Osteocyte (in vitro differentiated cells): ENCODE measurements around the gene KIAA1217. TPM values are rescaled to one million over a fixed set of nuclear protein-coding genes. Genes with fewer than 3 reads are reported as not detected.

Source experiments
- DNase-seq: peaks from one replicate; pipeline ENCODE4 v3.0.0; 2021; ENCODE audit warnings: mixed read lengths; ENCODE audit not compliant: unreplicated experiment; ENCODE audit errors: extremely low spot score
- H3K27ac Mint-ChIP-seq: one replicate; pipeline ENCODE4 v1.8.0; 2021; ENCODE audit warnings: mild to moderate bottlenecking, mixed read lengths; ENCODE audit not compliant: unreplicated experiment
- H3K27me3 Mint-ChIP-seq: one replicate; pipeline ENCODE4 v1.8.0; 2021; ENCODE audit warnings: mixed read lengths; ENCODE audit not compliant: unreplicated experiment
- H3K36me3 Mint-ChIP-seq: one replicate; pipeline ENCODE4 v1.8.0; 2021; ENCODE audit warnings: mixed read lengths; ENCODE audit not compliant: unreplicated experiment
- H3K4me1 Mint-ChIP-seq: one replicate; pipeline ENCODE4 v1.8.0; 2021; ENCODE audit warnings: mixed read lengths; ENCODE audit not compliant: unreplicated experiment
- H3K4me3 Mint-ChIP-seq: one replicate; pipeline ENCODE4 v1.8.0; 2021; ENCODE audit warnings: mild to moderate bottlenecking, moderate library complexity, mixed read lengths; ENCODE audit not compliant: unreplicated experiment
- H3K9me3 Mint-ChIP-seq: one replicate; pipeline ENCODE4 v1.8.0; 2021; ENCODE audit warnings: mixed read lengths; ENCODE audit not compliant: unreplicated experiment
- CTCF ChIP-seq: fragments of 200-600 bp; sonication (generic); IDR thresholded peaks from 2 replicates; pipeline ENCODE4 v1.5.0; 2021; ENCODE audit warnings: antibody characterized with exemption, mild to moderate bottlenecking, moderate library complexity
- total RNA-seq: library from RNA; stranded (reverse); gene quantifications from 2 replicates; pipeline ENCODE4 v1.2.1, GENCODE V29; 2021

Gene KIAA1217
- total RNA-seq, 1 donor from 2014 or later: 2.8 TPM

DNA sequence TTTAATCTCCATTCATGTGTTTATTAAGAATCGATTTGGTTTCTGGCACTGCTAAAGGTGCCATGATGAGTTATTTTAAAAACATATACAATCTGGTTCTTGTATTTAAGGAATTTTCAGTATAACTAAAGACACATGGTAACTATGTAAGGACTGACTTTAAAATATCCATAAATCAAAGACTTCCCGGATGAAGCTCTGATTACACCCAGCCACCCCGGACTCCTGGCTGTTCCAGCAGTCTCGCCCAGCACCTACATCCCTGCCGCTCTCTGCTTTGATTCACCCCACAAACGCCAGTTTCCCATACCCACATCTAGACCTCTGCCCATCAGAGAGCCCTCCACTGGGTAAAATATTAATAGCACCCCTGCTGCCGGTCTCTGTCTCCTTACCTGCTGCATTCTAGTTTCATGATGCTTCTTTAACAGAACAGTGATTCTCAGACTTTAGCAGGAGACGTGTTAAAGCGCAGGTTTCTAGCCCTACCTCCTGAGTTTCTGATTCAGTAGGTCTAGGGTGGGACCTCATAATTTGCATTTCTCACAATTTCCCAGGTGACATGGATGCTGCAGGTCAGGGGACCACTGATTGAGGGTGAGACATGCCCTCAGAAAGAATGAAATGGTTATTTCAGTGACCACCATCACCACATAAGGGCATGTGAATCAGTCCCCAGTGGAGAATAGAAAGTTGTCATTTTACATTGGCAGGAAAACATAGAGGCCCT, 185.7 kb downstream of the KIAA1217 start:
- Mint-ChIP-seq H3K4me3 (no peak overlapping the region), H3K4me1 (peaks cover 2% of the 10 kb centered on the region), H3K36me3 (no peaks in the 10 kb centered on the region), H3K9me3 (no peaks in the 10 kb centered on the region), H3K27ac (no peak overlapping the region), H3K27me3 (peaks cover 28% of the 10 kb centered on the region)
- DNase-seq: no peak
- TF ChIP-seq CTCF: no peak

GRCh38 chr10:24396396-24396795, 187.5 kb downstream of the KIAA1217 start:
- Mint-ChIP-seq H3K9me3 (no peaks in the 10 kb centered on the region), H3K36me3 (no peaks in the 10 kb centered on the region), H3K4me3 (no peak overlapping the region), H3K4me1 (no peaks in the 10 kb centered on the region), H3K27me3 (peaks cover 33% of the 10 kb centered on the region), H3K27ac (no peak overlapping the region)
- DNase-seq: no peak
- no peak for TF ChIP-seq CTCF

- no peak for DNase-seq
- Mint-ChIP-seq H3K36me3 (no peaks in the 10 kb centered on the region), H3K9me3 (no peaks in the 10 kb centered on the region), H3K27ac (no peak overlapping the region), H3K4me3 (no peak overlapping the region), H3K27me3 (peaks cover 32% of the 10 kb centered on the region), H3K4me1 (no peaks in the 10 kb centered on the region)
- TF ChIP-seq CTCF: no peak
Observed at GRCh38 chr10:24397662-24398061, 188.7 kb downstream of the KIAA1217 start.

GRCh38 chr10:24404567-24404966, 195.6 kb downstream of the KIAA1217 start:
- no peak overlapping the region for H3K27ac Mint-ChIP-seq

More at GRCh38 chr10:24404567-24404966, 195.6 kb downstream of the KIAA1217 start:
- no peak for TF ChIP-seq CTCF
- no peak for DNase-seq
- Mint-ChIP-seq H3K27me3 (peaks cover 36% of the 10 kb centered on the region), H3K4me1 (no peaks in the 10 kb centered on the region), H3K4me3 (no peak overlapping the region), H3K36me3 (no peaks in the 10 kb centered on the region), H3K9me3 (no peaks in the 10 kb centered on the region)
